22Rv1 (cell line): Measurements from ENCODE around the gene MMP23B.
A peak's percentile ranks its signal among the peaks of the same experiment; 100 is the strongest.

ENCODE experiments used
- H3K27ac ChIP-seq: fragments of 450-650 bp; 2 replicates; pipeline ENCODE4 v1.5.1; 2017
- CTCF ChIP-seq: fragments of 450-650 bp; IDR thresholded peaks from 2 replicates; pipeline ENCODE4 v1.5.1; 2017; ENCODE audit warnings: mild to moderate bottlenecking
- ZFX ChIP-seq: fragments of 450-650 bp; IDR thresholded peaks from 2 replicates; pipeline ENCODE4 v1.6.1; 2017; ENCODE audit warnings: antibody characterized with exemption, borderline replicate concordance

The MMP23B gene

GRCh38 chr1:1677718-1678580, 46.0 kb downstream of the MMP23B start:
- H3K27ac ChIP-seq, result no peak overlapping the region
- TF ChIP-seq CTCF (no peak), ZFX (no peak)

- no peak overlapping the region for H3K27ac ChIP-seq
- TF ChIP-seq ZFX (no peak), CTCF (peak; percentile 48)
Observed at GRCh38 chr1:1678581-1679380, 46.8 kb downstream of the MMP23B start.

- TF ChIP-seq CTCF (no peak), ZFX (no peak)
- H3K27ac ChIP-seq, result no peak overlapping the region
Observed at GRCh38 chr1:1680031-1680911, 48.3 kb downstream of the MMP23B start.

GRCh38 chr1:1680912-1681273, 48.9 kb downstream of the MMP23B start:
- no peak overlapping the region for H3K27ac ChIP-seq
- TF ChIP-seq CTCF, result no peak
- TF ChIP-seq ZFX, result no peak

- H3K27ac ChIP-seq, result no peak overlapping the region
- TF ChIP-seq ZFX, result no peak
- no peak for TF ChIP-seq CTCF
Observed at GRCh38 chr1:1683104-1683905, 51.3 kb downstream of the MMP23B start.
